HG03571 (cell line): ENCODE measurements around the gene PTPN12.
A peak's percentile ranks its signal among the peaks of the same experiment; 100 is the strongest.
"Not testable (repeated sequence)": the region's sequence is repeated elsewhere in the genome, so short reads cannot be mapped to it uniquely, and the experiment has no call there.

ENCODE experiments used
- ATAC-seq: cut with Tn5 transposase; IDR thresholded peaks from one replicate; pipeline ENCODE4 v1.9.1; 2021; ENCODE audit not compliant: unreplicated experiment

PTPN12 gene

GRCh38 chr7:77537136-77537777 lies at the start of gene PTPN12:
TSS of gene PTPN12 (plus strand) at chr7:77537295. CDS start at chr7:77537547, 252 bp downstream.
- ATAC-seq = no peak

- no peak for ATAC-seq
Measured at GRCh38 chr7:77488986-77489385, 48.1 kb upstream of the PTPN12 start.

GRCh38 chr7:77497079-77497478 lies 40.0 kb upstream of the PTPN12 start:
- ATAC-seq = no peak

GRCh38 chr7:77498659-77499379 lies 38.3 kb upstream of the PTPN12 start:
- ATAC-seq = no peak

- no peak for ATAC-seq
Measured at GRCh38 chr7:77501192-77501515, 35.9 kb upstream of the PTPN12 start.

- no peak for ATAC-seq
Measured at GRCh38 chr7:77504951-77505350, 32.1 kb upstream of the PTPN12 start.

GRCh38 chr7:77506899-77507298 lies 30.2 kb upstream of the PTPN12 start:
- no peak for ATAC-seq

- not testable (repeated sequence) for ATAC-seq
Measured at GRCh38 chr7:77513002-77513670, 24.0 kb upstream of the PTPN12 start.

GRCh38 chr7:77516085-77516484 lies 21.0 kb upstream of the PTPN12 start:
- no peak for ATAC-seq

GRCh38 chr7:77520261-77520660 lies 16.8 kb upstream of the PTPN12 start:
- no peak for ATAC-seq

GRCh38 chr7:77521537-77521936 lies 15.6 kb upstream of the PTPN12 start:
- ATAC-seq = not testable (repeated sequence)

- no peak for ATAC-seq
Measured at GRCh38 chr7:77524731-77525130, 12.4 kb upstream of the PTPN12 start.

- ATAC-seq = no peak
Measured at GRCh38 chr7:77525231-77525630, 11.9 kb upstream of the PTPN12 start.

- no peak for ATAC-seq
Measured at GRCh38 chr7:77528368-77528767, 8.7 kb upstream of the PTPN12 start.

GRCh38 chr7:77529279-77529678 lies 7.8 kb upstream of the PTPN12 start:
- ATAC-seq = no peak

- no peak for ATAC-seq
Measured at GRCh38 chr7:77531038-77531437, 6.1 kb upstream of the PTPN12 start.

- no peak for ATAC-seq
Measured at GRCh38 chr7:77532247-77532646, 4.8 kb upstream of the PTPN12 start.

GRCh38 chr7:77532732-77533131 lies 4.4 kb upstream of the PTPN12 start:
- not testable (repeated sequence) for ATAC-seq

GRCh38 chr7:77534046-77534445 lies 3.0 kb upstream of the PTPN12 start:
- not testable (repeated sequence) for ATAC-seq

- ATAC-seq = no peak
Measured at GRCh38 chr7:77536017-77536412, 1.1 kb upstream of the PTPN12 start.

GRCh38 chr7:77536413-77537135 lies 521 bp upstream of the PTPN12 start:
- ATAC-seq = peak; percentile 93
